AG09319 (cell line): ENCODE measurements around the gene SEH1L.

ENCODE experiments used
- DNase-seq: peaks from one replicate; pipeline ENCODE4 v3.0.0-alpha.2; 2010; ENCODE audit warnings: low read depth; ENCODE audit errors: extremely low read depth
- TF ChIP-seq, protein P1 (sequence below): IDR thresholded peaks from 2 replicates; pipeline ENCODE4 v1.5.1; 2011; ENCODE audit warnings: low read depth, mild to moderate bottlenecking, inconsistent platforms, low read length, moderate library complexity

Gene SEH1L

DNA sequence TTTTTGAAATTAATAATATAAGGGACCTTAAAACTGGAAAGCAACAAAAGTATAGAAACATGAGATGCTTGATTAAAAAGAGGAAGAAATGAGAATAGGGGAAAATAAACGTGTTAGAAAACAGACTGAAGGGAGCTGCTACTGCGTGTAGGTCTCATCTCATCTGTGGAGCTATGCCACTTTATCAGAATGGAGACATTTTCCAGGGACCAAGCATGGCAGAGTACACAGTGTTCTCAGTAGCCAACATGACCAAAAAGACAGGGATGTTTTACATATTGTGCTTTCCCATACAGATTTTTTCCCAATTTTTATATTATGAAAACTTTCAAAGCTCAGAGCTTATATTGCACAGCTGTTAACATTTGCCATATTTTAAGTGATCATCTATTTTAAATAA is 66.4 kb downstream of the SEH1L start:
- DNase-seq: no peak
- TF ChIP-seq, protein P1, sequence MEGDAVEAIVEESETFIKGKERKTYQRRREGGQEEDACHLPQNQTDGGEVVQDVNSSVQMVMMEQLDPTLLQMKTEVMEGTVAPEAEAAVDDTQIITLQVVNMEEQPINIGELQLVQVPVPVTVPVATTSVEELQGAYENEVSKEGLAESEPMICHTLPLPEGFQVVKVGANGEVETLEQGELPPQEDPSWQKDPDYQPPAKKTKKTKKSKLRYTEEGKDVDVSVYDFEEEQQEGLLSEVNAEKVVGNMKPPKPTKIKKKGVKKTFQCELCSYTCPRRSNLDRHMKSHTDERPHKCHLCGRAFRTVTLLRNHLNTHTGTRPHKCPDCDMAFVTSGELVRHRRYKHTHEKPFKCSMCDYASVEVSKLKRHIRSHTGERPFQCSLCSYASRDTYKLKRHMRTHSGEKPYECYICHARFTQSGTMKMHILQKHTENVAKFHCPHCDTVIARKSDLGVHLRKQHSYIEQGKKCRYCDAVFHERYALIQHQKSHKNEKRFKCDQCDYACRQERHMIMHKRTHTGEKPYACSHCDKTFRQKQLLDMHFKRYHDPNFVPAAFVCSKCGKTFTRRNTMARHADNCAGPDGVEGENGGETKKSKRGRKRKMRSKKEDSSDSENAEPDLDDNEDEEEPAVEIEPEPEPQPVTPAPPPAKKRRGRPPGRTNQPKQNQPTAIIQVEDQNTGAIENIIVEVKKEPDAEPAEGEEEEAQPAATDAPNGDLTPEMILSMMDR: no peak

DNA sequence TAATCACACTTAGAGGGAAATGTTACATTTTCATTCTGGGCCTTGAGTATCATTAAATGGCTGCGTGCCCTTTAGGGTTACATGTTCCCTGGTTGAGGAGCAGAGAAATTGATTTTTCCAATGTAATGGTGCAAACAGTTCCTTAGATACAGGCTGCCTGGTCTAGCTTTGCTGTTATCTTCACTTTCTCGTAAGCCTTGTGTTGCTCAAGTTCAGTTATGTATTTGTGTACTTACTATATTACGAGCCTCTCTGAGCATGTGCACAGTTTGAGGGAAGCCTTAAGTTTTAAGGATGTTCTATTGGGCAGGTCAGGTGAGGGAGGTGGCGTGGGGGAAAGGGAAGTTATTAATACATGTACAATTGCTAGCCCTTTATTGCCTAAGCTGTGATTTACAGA is 67.0 kb downstream of the SEH1L start:
- DNase-seq: no peak
- TF ChIP-seq, protein P1: no peak

DNA sequence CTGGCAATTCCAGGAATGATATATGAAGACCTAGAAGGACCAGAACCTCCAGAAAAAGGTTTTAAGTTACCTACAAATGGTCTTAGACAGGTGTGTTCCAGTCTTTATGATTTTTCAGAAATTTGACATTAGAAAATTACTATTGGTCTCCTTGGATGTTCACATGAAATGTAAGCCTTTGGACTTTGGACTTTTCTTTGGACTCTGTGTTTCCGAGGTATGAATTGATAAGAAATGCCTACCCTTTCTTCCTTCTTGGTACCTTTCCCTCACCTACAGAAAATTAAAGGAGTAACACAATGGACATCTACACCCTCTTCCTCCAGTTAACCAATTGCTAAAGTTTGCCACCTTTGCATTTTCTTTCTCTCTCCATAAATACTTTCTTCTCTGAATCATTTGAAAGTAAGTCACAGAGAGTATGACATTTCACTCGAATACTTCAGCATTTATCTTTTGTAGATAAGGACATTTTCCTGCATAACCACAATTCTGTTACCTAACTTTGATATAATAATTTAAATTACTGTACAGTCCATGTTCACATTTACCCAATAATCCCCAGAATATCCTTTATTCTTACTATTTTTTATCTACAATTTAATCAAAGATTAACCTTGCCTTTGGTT is 69.5 kb downstream of the SEH1L start:
- DNase-seq: no peak
- TF ChIP-seq, protein P1: no peak

DNA sequence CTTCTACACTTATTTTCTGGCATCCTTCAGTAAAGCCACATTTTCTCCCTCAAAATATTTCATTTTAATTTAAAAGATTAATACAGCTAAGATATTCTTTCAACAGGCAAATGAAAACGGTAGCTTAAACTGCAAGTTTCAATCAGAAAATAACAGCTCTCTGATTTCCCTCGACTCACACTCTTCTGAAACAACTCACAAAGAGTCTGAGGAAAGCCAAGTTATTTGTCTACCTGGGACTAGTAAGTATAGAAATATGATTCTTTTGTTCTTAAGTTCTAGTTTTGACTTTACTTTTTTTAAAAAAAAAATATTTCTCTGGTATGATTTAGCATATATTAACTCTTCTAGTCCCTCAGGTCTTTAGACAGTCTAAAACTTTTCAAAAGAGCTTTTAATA is 70.6 kb downstream of the SEH1L start:
- TF ChIP-seq, protein P1: no peak
- DNase-seq: no peak

DNA sequence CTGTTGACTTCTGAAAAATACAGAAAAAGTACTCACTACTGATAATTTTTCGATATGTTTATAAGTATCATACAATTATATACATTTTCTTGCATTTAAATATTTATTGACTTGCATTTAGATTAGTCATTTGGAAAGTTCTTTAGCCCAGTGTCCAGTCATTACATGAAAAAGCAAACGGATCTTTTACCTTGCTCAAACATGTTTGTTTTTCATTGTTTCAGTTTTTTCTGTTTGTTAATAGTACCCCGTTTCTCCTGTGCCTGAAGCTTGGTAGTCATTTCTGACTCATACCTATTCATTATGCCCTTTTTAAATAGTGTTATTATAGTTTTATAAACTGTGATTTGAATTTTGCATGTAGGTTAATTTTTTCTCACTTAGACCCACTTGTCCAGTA is 71.5 kb downstream of the SEH1L start:
- TF ChIP-seq, protein P1: no peak
- no peak for DNase-seq

DNA sequence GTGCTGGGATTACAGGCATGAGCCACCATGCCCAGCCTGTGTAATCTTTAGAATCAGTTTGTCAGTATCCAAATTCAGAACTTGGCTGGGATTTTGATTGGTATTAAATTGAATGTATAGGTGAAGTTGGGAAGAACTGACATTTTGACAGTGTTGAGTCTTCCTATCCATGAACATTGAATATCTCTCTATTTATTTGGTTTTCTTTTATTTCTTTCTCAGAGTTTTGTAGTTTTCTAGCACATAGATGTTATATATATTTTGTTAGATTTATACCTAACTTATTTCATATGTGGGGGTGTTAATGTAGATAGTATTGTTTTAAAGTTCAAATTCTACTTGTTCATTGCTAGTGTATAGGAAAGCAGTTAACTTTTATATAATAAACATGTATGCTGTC is 74.8 kb downstream of the SEH1L start:
- no peak for DNase-seq
- TF ChIP-seq, protein P1: no peak

DNA sequence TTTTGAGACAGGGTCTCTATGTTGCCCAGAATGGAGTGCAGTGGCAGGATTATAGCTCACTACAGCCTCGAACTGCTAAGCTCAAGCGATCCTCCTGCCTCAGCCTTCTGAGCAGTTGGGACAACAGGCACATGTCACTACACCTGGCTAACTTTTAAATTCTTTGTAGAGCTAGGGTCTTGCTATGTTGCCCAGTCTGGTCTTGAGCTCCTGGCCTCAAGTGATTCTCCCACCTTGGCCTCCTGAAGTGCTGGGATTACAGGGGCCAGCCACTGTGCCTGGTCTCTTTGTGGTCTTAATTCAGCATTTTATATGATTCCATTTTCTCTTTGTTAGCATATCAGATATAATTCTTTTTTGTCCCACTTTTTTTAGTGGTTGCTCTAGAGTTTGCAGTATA is 77.4 kb downstream of the SEH1L start:
- TF ChIP-seq, protein P1: no peak
- DNase-seq: no peak
